Fibroblast of lung (primary cell): ENCODE results near the gene CABLES2. TPM values are rescaled to one million over a fixed set of nuclear protein-coding genes. Genes with fewer than 3 reads are reported as not detected.

ENCODE experiments used
- DNase-seq, 2 donors: peaks; one replicate each; pipeline versions ENCODE4 v3.0.0 to v3.0.0-alpha.2; 2010; ENCODE audit warnings: low read depth in 2 of 2
- H2AFZ ChIP-seq: 2 replicates; pipeline ENCODE4 v1.5.1; 2012; ENCODE audit warnings: low read length, control low read depth, inconsistent platforms
- H3K27ac ChIP-seq: 2 replicates; pipeline ENCODE4 v1.5.1; 2011; ENCODE audit warnings: low read length, control low read depth; ENCODE audit not compliant: insufficient read depth
- H3K27me3 ChIP-seq: 2 replicates; pipeline ENCODE4 v1.5.1; 2011; ENCODE audit warnings: mild to moderate bottlenecking, low read length; ENCODE audit not compliant: control insufficient read depth, insufficient read depth
- H3K36me3 ChIP-seq: 2 replicates; pipeline ENCODE4 v1.5.1; 2011; ENCODE audit warnings: low read length; ENCODE audit not compliant: control insufficient read depth, insufficient read depth
- H3K4me1 ChIP-seq: 2 replicates; pipeline ENCODE4 v1.5.1; 2011; ENCODE audit warnings: low read length; ENCODE audit not compliant: control insufficient read depth, insufficient read depth; ENCODE audit errors: extremely low read depth
- H3K4me2 ChIP-seq: 2 replicates; pipeline ENCODE4 v1.5.1; 2011; ENCODE audit warnings: low read length, control low read depth; ENCODE audit not compliant: insufficient read depth; ENCODE audit errors: extremely low read depth
- H3K4me3 ChIP-seq, 4 experiments: fragments of 200-600 bp in 1 of 4; sonication (generic) in 1 of 4; replicated peaks in 1 of 4; 2 replicates each; pipeline ENCODE4 v1.5.1; 2011 to 2016; ENCODE audit warnings: low read length in 4 of 4, low read depth in 3 of 4, mild to moderate bottlenecking in 3 of 4, control low read depth in 2 of 4, inconsistent platforms in 1 of 4, mixed read lengths in 1 of 4; ENCODE audit not compliant: insufficient read depth in 1 of 4; ENCODE audit errors: control extremely low read depth in 1 of 4
- H3K79me2 ChIP-seq: 2 replicates; pipeline ENCODE4 v1.5.1; 2012; ENCODE audit warnings: mild to moderate bottlenecking, low read length, inconsistent platforms; ENCODE audit not compliant: control insufficient read depth, insufficient read depth
- H3K9ac ChIP-seq: 2 replicates; pipeline ENCODE4 v1.5.1; 2011; ENCODE audit warnings: mild to moderate bottlenecking, low read length, control low read depth; ENCODE audit not compliant: insufficient read depth
- H3K9me3 ChIP-seq: 2 replicates; pipeline ENCODE4 v1.5.1; 2012; ENCODE audit warnings: low read depth, low read length; ENCODE audit not compliant: control insufficient read depth, insufficient read depth
- H4K20me1 ChIP-seq: 2 replicates; pipeline ENCODE4 v1.5.1; 2011; ENCODE audit warnings: low read length; ENCODE audit not compliant: control insufficient read depth, insufficient read depth; ENCODE audit errors: extremely low read depth
- EZH2 ChIP-seq: IDR thresholded peaks from 2 replicates; pipeline ENCODE4 v1.5.1; 2012; ENCODE audit warnings: low read length, control low read depth, mild to moderate bottlenecking; ENCODE audit errors: missing control alignments
- polyA plus RNA-seq, 2 donors: library from polyadenylated mRNA; depleted of rRNA in 1 of 2; stranded (reverse) in 1 of 2; unstranded in 1 of 2; fragments of >200 nt; gene quantifications; 2 replicates each; pipeline ENCODE4 v1.2.1, GENCODE V29; 2011 to 2012; ENCODE audit warnings: missing spikeins in 1 of 2
- total RNA-seq: library from RNA; depleted of rRNA; stranded (reverse); fragments of >200 nt; gene quantifications from 2 replicates; pipeline ENCODE4 v1.2.1, GENCODE V29; 2014
- TF ChIP-seq, protein P1 (sequence below), 2 donors: IDR thresholded peaks in 1 of 2; conservative IDR thresholded peaks in 1 of 2; 1 replicate in 1 of 2; 2 replicates in 1 of 2; pipeline ENCODE4 v1.5.1; 2011 to 2012; ENCODE audit warnings: low read length in 2 of 2, control low read depth in 1 of 2, inconsistent platforms in 1 of 2, low read depth in 1 of 2, mild to moderate bottlenecking in 1 of 2

Gene CABLES2
- total and polyA plus RNA-seq, 2 donors (not counting 1 experiment from before 2014, with no cell fraction given), result 0.66 to 2.9 TPM

DNA sequence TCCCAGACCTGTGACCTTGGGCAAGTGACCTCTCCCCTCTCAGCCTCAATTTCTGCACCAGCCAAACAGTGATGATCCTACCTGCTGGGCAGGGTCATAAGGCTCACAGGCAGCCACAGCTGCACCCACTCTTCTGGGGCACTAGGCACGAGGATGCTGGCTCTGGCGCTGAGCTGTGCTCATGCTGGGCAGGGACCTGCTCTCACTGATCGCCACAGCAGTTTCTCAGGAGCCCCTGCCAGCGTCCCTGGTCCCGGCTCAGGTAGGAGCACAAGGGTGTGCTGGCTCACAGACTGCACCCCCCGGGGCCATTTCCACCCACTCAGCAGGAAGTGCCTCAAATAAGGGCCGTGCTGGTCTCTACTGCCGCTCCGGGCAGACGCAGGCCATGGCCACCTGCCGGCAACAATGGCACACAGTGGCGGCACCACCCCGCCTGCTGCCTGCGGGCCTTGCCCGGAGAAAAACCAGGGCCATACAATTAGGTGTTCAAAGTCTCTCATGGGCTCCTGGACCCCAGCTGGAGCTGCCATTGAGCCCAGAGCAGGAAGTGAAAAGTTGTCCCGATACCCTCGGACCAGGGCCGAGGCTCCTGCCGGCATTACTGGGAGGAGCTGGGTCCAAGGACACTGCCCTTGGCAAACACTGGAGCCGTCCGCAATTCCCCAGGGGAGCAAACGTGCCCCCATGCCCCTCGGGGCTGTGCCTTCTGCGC is 4.6 kb upstream of the CABLES2 start:
- no peak overlapping the region for H3K4me2 ChIP-seq
- peaks cover 3% of the 10 kb centered on the region for H3K4me1 ChIP-seq
- H3K9me3 ChIP-seq, result no peaks in the 10 kb centered on the region
- H2AFZ ChIP-seq, result no peak overlapping the region
- no peak overlapping the region for H3K4me3 ChIP-seq
- H3K36me3 ChIP-seq, result no peaks in the 10 kb centered on the region
- H3K27ac ChIP-seq, result no peak overlapping the region
- DNase-seq, result no peak
- no peaks in the 10 kb centered on the region for H4K20me1 ChIP-seq
- no peaks in the 10 kb centered on the region for H3K27me3 ChIP-seq
- H3K79me2 ChIP-seq, result peaks cover under 1% of the 10 kb centered on the region
- no peak overlapping the region for H3K9ac ChIP-seq
- TF ChIP-seq, protein P1, sequence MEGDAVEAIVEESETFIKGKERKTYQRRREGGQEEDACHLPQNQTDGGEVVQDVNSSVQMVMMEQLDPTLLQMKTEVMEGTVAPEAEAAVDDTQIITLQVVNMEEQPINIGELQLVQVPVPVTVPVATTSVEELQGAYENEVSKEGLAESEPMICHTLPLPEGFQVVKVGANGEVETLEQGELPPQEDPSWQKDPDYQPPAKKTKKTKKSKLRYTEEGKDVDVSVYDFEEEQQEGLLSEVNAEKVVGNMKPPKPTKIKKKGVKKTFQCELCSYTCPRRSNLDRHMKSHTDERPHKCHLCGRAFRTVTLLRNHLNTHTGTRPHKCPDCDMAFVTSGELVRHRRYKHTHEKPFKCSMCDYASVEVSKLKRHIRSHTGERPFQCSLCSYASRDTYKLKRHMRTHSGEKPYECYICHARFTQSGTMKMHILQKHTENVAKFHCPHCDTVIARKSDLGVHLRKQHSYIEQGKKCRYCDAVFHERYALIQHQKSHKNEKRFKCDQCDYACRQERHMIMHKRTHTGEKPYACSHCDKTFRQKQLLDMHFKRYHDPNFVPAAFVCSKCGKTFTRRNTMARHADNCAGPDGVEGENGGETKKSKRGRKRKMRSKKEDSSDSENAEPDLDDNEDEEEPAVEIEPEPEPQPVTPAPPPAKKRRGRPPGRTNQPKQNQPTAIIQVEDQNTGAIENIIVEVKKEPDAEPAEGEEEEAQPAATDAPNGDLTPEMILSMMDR (conservative IDR thresholded peaks at IDR 0.05 in 1 of 2, IDR thresholded peaks at IDR 0.05 in 1 of 2; ENCODE audit: low read depth in 1 of 2, low read length in 2 of 2), result no peak
- TF ChIP-seq EZH2, result no peak

DNA sequence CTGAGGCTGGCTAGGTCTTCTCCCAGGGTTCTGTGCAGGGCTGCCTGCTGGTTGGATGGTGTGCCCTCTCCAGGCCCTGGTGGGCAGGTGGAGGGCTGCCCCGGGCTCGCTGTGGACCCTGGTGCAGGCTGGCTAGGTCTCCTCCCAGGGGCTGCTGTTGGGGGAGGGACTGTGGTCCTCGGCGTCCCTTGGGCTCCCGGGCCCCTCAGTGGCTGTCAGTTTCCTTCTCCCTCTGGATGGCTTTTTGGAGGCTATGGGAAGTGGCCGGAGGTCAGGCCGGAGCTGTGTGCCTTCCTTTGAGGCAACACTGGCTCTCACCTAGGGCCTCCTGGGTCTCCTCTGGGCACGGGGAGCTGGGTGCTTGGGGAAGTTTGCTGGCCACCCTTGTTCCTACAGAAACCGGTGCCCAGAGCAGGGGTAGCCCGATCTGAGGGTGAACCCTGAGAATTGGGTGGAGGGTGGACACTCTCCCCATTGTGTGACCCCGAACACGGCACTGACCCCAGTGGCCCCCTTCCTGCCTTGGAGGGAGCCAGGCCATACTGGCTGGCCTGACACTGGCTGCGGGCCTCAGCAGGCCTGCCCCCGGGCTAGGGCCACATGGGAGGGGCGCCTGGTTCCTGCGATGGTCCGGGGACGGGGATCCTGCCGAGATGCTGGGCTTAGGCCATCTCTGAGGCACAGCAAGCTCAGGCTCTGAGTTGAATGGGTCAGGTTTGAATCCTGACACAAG is 3.8 kb upstream of the CABLES2 start:
- Histone ChIP-seq H4K20me1 (no peaks in the 10 kb centered on the region), H3K79me2 (peaks cover 2% of the 10 kb centered on the region), H3K9me3 (no peaks in the 10 kb centered on the region), H3K9ac (no peak overlapping the region), H3K27ac (no peak overlapping the region), H3K4me1 (peaks cover 7% of the 10 kb centered on the region), H3K4me3 (no peak overlapping the region), H3K27me3 (no peaks in the 10 kb centered on the region), H3K36me3 (no peaks in the 10 kb centered on the region), H3K4me2 (no peak overlapping the region), H2AFZ (no peak overlapping the region)
- TF ChIP-seq, protein P1 (conservative IDR thresholded peaks at IDR 0.05 in 1 of 2, IDR thresholded peaks at IDR 0.05 in 1 of 2; ENCODE audit: low read depth in 1 of 2, low read length in 2 of 2), result no peak
- no peak for TF ChIP-seq EZH2
- no peak for DNase-seq

GRCh38 chr20:62409931-62410745 is 3.1 kb upstream of the CABLES2 start:
- Histone ChIP-seq H3K27ac (no peak overlapping the region), H3K4me2 (no peak overlapping the region), H3K79me2 (peaks cover 2% of the 10 kb centered on the region), H3K4me1 (peaks cover 11% of the 10 kb centered on the region), H3K36me3 (no peaks in the 10 kb centered on the region), H4K20me1 (no peaks in the 10 kb centered on the region), H3K9me3 (no peaks in the 10 kb centered on the region), H3K4me3 (no peak overlapping the region), H3K27me3 (no peaks in the 10 kb centered on the region), H3K9ac (no peak overlapping the region), H2AFZ (no peak overlapping the region)
- peak; percentile 9 to 16 for DNase-seq
- TF ChIP-seq, protein P1 (conservative IDR thresholded peaks at IDR 0.05 in 1 of 2, IDR thresholded peaks at IDR 0.05 in 1 of 2; ENCODE audit: low read depth in 1 of 2, low read length in 2 of 2), result peak; percentile 34 to 42
- no peak for TF ChIP-seq EZH2
